ENCODE results near the gene CDK2AP2.

The CDK2AP2 gene

GRCh38 chr11:67500831-67501715 is 6.9 kb downstream of the CDK2AP2 start:
- peaks cover 42% of the 10 kb centered on the region for H3K79me1 ChIP-seq (replicated peaks; ENCODE audit: low read length, poor library complexity, severe bottlenecking)
- H3K9ac ChIP-seq (ENCODE audit: low read length): no peak overlapping the region

DNA sequence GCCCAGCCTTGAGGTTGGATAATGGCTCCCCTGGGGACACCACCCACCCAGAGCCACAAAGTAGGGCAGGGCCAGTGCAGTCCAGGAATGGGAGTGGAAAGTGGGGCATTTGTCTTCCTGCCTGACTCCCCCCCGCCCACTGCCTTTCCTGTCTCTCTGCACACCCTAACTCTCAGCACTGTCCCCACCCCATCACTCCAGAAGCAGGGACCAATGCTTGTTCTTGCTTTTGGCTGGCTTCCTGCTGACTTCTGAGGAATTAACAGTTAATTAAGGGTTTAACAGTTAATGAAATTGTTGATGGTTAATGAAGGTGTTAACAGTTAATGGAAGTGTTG is 7.5 kb downstream of the CDK2AP2 start:
- Histone ChIP-seq H3K18ac (ENCODE audit: low read depth in 1 of 2, low read length in 2 of 2) (no peak overlapping the region), H3K4me1 (ENCODE audit: control insufficient read depth, insufficient read depth, low read depth, low read length) (peaks cover 33% of the 10 kb centered on the region)
- WGBS: 100% methylated on average over 1 of the region's 1 CpG

More at GRCh38 chr11:67500831-67501715, 6.9 kb downstream of the CDK2AP2 start:
- Histone ChIP-seq H3K23ac (ENCODE audit: low read length in 2 of 2) (no peak overlapping the region), H3K27ac (ENCODE audit: low read length, poor library complexity, severe bottlenecking) (no peak overlapping the region), H4K8ac (ENCODE audit: low read length) (no peak overlapping the region), H3K9me3 (ENCODE audit: control insufficient read depth, low read length) (no peaks in the 10 kb centered on the region), H3K4me2 (ENCODE audit: low read length, poor library complexity, severe bottlenecking) (no peak overlapping the region), H4K91ac (ENCODE audit: low read length) (no peak overlapping the region), H2BK5ac (ENCODE audit: low read depth, low read length, poor library complexity, severe bottlenecking) (no peak overlapping the region), H2BK15ac (ENCODE audit: low read depth, poor library complexity, severe bottlenecking) (no peak overlapping the region), H2BK12ac (ENCODE audit: low read length in 2 of 2) (no peak overlapping the region), H3K36me3 (ENCODE audit: control insufficient read depth in 1 of 2, insufficient read depth in 2 of 2, low read depth in 1 of 2, low read length in 2 of 2) (peaks cover 6 to 71% of the 10 kb centered on the region in 2 experiments), H3K27me3 (ENCODE audit: control insufficient read depth in 1 of 2, insufficient read depth in 1 of 2, low read length in 2 of 2) (no peaks in the 10 kb centered on the region), H3K14ac (ENCODE audit: low read length in 2 of 2) (no peak overlapping the region), H3K4me1 (ENCODE audit: control insufficient read depth, insufficient read depth, low read depth, low read length) (peaks cover 40% of the 10 kb centered on the region), H3K4ac (ENCODE audit: low read depth in 1 of 2, low read length in 2 of 2) (no peak overlapping the region), H2AFZ (ENCODE audit: low read depth, low read length) (no peak overlapping the region), H3K4me3 (ENCODE audit: insufficient read depth in 1 of 2, low read depth in 1 of 2, low read length in 2 of 2) (no peak overlapping the region), H3K18ac (ENCODE audit: low read depth in 1 of 2, low read length in 2 of 2) (no peak overlapping the region), H2AK5ac (ENCODE audit: low read length, severe bottlenecking) (no peak overlapping the region), H2BK120ac (ENCODE audit: low read depth, low read length) (no peak overlapping the region)
- 98% methylated on average over 6 of the region's 9 CpGs for WGBS
- no peak for DNase-seq

DNA sequence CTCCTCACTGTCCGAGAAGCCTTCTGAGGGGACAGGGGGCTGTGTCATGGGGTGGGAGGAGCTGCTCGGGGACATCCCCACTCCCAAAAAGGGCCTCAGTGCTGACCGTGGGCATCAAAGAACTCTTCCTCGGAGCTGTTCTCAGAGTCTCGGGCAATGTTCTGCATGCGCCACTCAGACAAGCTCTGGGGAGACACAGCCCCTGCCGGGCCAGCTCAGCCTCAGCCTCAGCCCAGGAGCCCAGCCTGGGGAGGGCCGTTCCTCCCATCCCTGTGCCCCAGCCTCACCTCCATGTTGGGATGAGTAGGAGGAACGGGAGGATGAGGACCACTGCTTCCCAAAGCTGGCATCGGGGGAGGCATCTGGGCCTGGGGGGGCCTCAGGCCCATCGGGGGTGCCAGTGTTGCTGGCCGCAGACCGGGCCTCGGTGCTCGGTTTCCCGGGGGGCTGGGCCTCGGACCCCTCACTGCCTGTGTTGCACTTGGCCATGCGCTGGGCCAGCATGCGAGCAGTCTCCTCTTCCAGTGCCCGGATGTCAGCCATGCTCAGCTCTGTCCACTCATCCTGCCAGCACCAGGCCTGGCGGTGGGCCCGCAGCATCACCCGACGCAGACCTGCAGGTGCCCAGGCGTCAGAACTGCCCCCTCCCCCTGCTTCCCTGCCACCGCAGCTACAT is 8.0 kb downstream of the CDK2AP2 start:
- no peak overlapping the region for H2BK15ac ChIP-seq (ENCODE audit: low read depth, poor library complexity, severe bottlenecking)
- H4K91ac ChIP-seq (ENCODE audit: low read length): no peak overlapping the region
- H2BK5ac ChIP-seq (ENCODE audit: low read depth, low read length, poor library complexity, severe bottlenecking): no peak overlapping the region
- H3K36me3 ChIP-seq (ENCODE audit: control insufficient read depth in 1 of 2, insufficient read depth in 2 of 2, low read depth in 1 of 2, low read length in 2 of 2): peaks cover 6 to 83% of the 10 kb centered on the region in 2 experiments
- H3K27ac ChIP-seq (ENCODE audit: low read length, poor library complexity, severe bottlenecking): no peak overlapping the region
- H2BK120ac ChIP-seq (ENCODE audit: low read depth, low read length): no peak overlapping the region
- no peak overlapping the region for H3K4me3 ChIP-seq (ENCODE audit: insufficient read depth in 1 of 2, low read depth in 1 of 2, low read length in 2 of 2)
- no peak overlapping the region for H3K9ac ChIP-seq (ENCODE audit: low read length)
- no peak overlapping the region for H3K4me2 ChIP-seq (ENCODE audit: low read length, poor library complexity, severe bottlenecking)
- H3K9me3 ChIP-seq (ENCODE audit: control insufficient read depth, low read length): no peaks in the 10 kb centered on the region
- 96% methylated on average over 24 of the region's 26 CpGs for WGBS
- H3K4ac ChIP-seq (ENCODE audit: low read depth in 1 of 2, low read length in 2 of 2): no peak overlapping the region
- H2BK12ac ChIP-seq (ENCODE audit: low read length in 2 of 2): no peak overlapping the region
- H3K18ac ChIP-seq (ENCODE audit: low read depth in 1 of 2, low read length in 2 of 2): no peak overlapping the region
- DNase-seq: no peak
- H2AK5ac ChIP-seq (ENCODE audit: low read length, severe bottlenecking): no peak overlapping the region
- peaks cover 47% of the 10 kb centered on the region for H3K79me1 ChIP-seq (replicated peaks; ENCODE audit: low read length, poor library complexity, severe bottlenecking)
- H2AFZ ChIP-seq (ENCODE audit: low read depth, low read length): no peak overlapping the region
- H4K8ac ChIP-seq (ENCODE audit: low read length): no peak overlapping the region
- H3K14ac ChIP-seq (ENCODE audit: low read length in 2 of 2): no peak overlapping the region
- H3K27me3 ChIP-seq (ENCODE audit: control insufficient read depth in 1 of 2, insufficient read depth in 1 of 2, low read length in 2 of 2): no peaks in the 10 kb centered on the region
- H3K4me1 ChIP-seq (ENCODE audit: control insufficient read depth, insufficient read depth, low read depth, low read length): peaks cover 33% of the 10 kb centered on the region
- H3K23ac ChIP-seq (ENCODE audit: low read length in 2 of 2): no peak overlapping the region

More for the DNA sequence above, 7.5 kb downstream of the CDK2AP2 start:
- Histone ChIP-seq H2BK15ac (ENCODE audit: low read depth, poor library complexity, severe bottlenecking) (no peak overlapping the region), H2BK5ac (ENCODE audit: low read depth, low read length, poor library complexity, severe bottlenecking) (no peak overlapping the region), H3K4me2 (ENCODE audit: low read length, poor library complexity, severe bottlenecking) (no peak overlapping the region), H4K8ac (ENCODE audit: low read length) (no peak overlapping the region), H3K9me3 (ENCODE audit: control insufficient read depth, low read length) (no peaks in the 10 kb centered on the region), H3K9ac (ENCODE audit: low read length) (no peak overlapping the region), H2BK120ac (ENCODE audit: low read depth, low read length) (no peak overlapping the region), H4K91ac (ENCODE audit: low read length) (no peak overlapping the region), H2BK12ac (ENCODE audit: low read length in 2 of 2) (no peak overlapping the region), H2AFZ (ENCODE audit: low read depth, low read length) (no peak overlapping the region), H3K79me1 (replicated peaks; ENCODE audit: low read length, poor library complexity, severe bottlenecking) (peaks cover 47% of the 10 kb centered on the region), H3K27ac (ENCODE audit: low read length, poor library complexity, severe bottlenecking) (no peak overlapping the region), H3K27me3 (ENCODE audit: control insufficient read depth in 1 of 2, insufficient read depth in 1 of 2, low read length in 2 of 2) (no peaks in the 10 kb centered on the region), H3K4me3 (ENCODE audit: insufficient read depth in 1 of 2, low read depth in 1 of 2, low read length in 2 of 2) (no peak overlapping the region), H2AK5ac (ENCODE audit: low read length, severe bottlenecking) (no peak overlapping the region), H3K4ac (ENCODE audit: low read depth in 1 of 2, low read length in 2 of 2) (no peak overlapping the region), H3K14ac (ENCODE audit: low read length in 2 of 2) (no peak overlapping the region), H3K23ac (ENCODE audit: low read length in 2 of 2) (no peak overlapping the region), H3K36me3 (ENCODE audit: control insufficient read depth in 1 of 2, insufficient read depth in 2 of 2, low read depth in 1 of 2, low read length in 2 of 2) (peaks cover 6 to 77% of the 10 kb centered on the region in 2 experiments)
- no peak for DNase-seq

- no peak overlapping the region for H3K14ac ChIP-seq (ENCODE audit: low read length in 2 of 2)
- H3K23ac ChIP-seq (ENCODE audit: low read length in 2 of 2): no peak overlapping the region
- no peak overlapping the region for H3K18ac ChIP-seq (ENCODE audit: low read depth in 1 of 2, low read length in 2 of 2)
- no peak overlapping the region for H3K4me3 ChIP-seq (ENCODE audit: insufficient read depth in 1 of 2, low read depth in 1 of 2, low read length in 2 of 2)
- no peak overlapping the region for H3K4ac ChIP-seq (ENCODE audit: low read depth in 1 of 2, low read length in 2 of 2)
- no peak overlapping the region for H2BK12ac ChIP-seq (ENCODE audit: low read length in 2 of 2)
- H3K36me3 ChIP-seq (ENCODE audit: control insufficient read depth in 1 of 2, insufficient read depth in 2 of 2, low read depth in 1 of 2, low read length in 2 of 2): peaks cover 7 to 92% of the 10 kb centered on the region in 2 experiments
- no peaks in the 10 kb centered on the region for H3K27me3 ChIP-seq (ENCODE audit: control insufficient read depth in 1 of 2, insufficient read depth in 1 of 2, low read length in 2 of 2)
- peaks cover 26% of the 10 kb centered on the region for H3K4me1 ChIP-seq (ENCODE audit: control insufficient read depth, insufficient read depth, low read depth, low read length)
- no peak overlapping the region for H2AK5ac ChIP-seq (ENCODE audit: low read length, severe bottlenecking)
- no peak overlapping the region for H2BK120ac ChIP-seq (ENCODE audit: low read depth, low read length)
- WGBS: 91% methylated on average over 21 of the region's 21 CpGs
- no peak overlapping the region for H4K91ac ChIP-seq (ENCODE audit: low read length)
- H2BK5ac ChIP-seq (ENCODE audit: low read depth, low read length, poor library complexity, severe bottlenecking): no peak overlapping the region
- no peak overlapping the region for H2BK15ac ChIP-seq (ENCODE audit: low read depth, poor library complexity, severe bottlenecking)
- H3K4me2 ChIP-seq (ENCODE audit: low read length, poor library complexity, severe bottlenecking): no peak overlapping the region
- no peak overlapping the region for H3K9ac ChIP-seq (ENCODE audit: low read length)
- peaks cover 57% of the 10 kb centered on the region for H3K79me1 ChIP-seq (replicated peaks; ENCODE audit: low read length, poor library complexity, severe bottlenecking)
- H4K8ac ChIP-seq (ENCODE audit: low read length): no peak overlapping the region
- no peaks in the 10 kb centered on the region for H3K9me3 ChIP-seq (ENCODE audit: control insufficient read depth, low read length)
- no peak overlapping the region for H2AFZ ChIP-seq (ENCODE audit: low read depth, low read length)
- H3K27ac ChIP-seq (ENCODE audit: low read length, poor library complexity, severe bottlenecking): no peak overlapping the region
- no peak for DNase-seq
These were observed 9.4 kb downstream of the CDK2AP2 start for GRCh38 chr11:67498544-67498972.
